Stimulated activated naive CD8-positive, alpha-beta T cell treated with anti-CD3 and anti-CD28 coated beads, Interleukin-15, Interleukin-2, amounts not matched to agents 100 ng/mL and 50 ng/mL, for 24 hours (primary cell): ENCODE data around the gene HOXC12.

Experiments used
- H3K27ac Mint-ChIP-seq: one replicate; pipeline ENCODE4 v1.8.0; 2021; ENCODE audit warnings: mild to moderate bottlenecking, mixed read lengths
- H3K27me3 Mint-ChIP-seq: one replicate; pipeline ENCODE4 v1.8.0; 2021; ENCODE audit warnings: mixed read lengths
- H3K36me3 Mint-ChIP-seq: one replicate; pipeline ENCODE4 v1.8.0; 2021; ENCODE audit warnings: low read depth, mixed read lengths
- H3K4me1 Mint-ChIP-seq: one replicate; pipeline ENCODE4 v1.8.0; 2021; ENCODE audit warnings: low read depth, mixed read lengths
- H3K4me3 Mint-ChIP-seq: one replicate; pipeline ENCODE4 v1.8.0; 2021; ENCODE audit warnings: mild to moderate bottlenecking, mixed read lengths
- H3K9me3 Mint-ChIP-seq: one replicate; pipeline ENCODE4 v1.8.0; 2021; ENCODE audit warnings: mixed read lengths

The HOXC12 gene

DNA sequence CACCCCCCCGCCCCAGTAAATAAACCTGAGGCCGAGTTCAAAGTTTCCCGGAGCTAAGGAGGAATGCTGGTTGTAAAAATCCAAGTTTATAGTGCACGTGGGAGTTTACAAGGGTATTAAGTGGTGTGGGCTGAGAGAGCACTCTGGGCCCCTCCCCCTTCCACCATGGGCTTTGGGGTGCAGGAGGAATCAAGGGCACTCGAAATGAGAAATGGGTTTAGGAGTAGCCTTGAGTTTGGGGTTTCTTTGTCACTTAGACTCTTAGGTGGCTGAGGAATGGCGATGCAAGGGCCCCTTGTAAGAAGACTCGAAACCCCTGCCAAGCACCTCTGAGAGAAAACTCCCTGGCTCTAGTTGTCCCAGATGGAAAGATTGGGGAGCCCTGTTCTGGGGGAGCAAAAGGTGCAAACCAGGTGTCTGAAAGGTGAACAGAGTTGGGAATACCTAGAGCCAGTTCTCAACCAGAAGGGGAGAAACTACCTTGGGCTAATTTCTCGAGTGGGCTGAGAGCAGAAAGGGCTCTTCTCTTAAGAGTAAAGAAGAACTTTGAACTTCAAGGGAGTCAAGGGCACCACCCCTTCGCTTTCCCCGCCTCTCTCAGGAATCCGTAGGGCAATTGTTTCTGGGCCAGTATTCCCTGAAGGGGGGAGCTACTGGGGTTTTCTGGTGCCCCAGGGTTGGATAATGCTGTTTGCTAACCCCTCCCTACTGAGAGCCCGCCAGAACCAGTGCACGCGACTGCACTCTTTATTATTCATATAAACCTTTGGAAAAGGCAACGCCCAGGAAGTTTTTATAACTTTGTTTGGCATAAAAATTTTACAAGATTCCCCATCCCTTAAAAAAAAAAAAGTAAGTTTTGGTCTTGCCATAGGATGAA is 24.0 kb downstream of the HOXC12 start:
- Mint-ChIP-seq H3K9me3 (no peaks in the 10 kb centered on the region), H3K4me1 (peaks cover 13% of the 10 kb centered on the region), H3K36me3 (peaks cover 5% of the 10 kb centered on the region), H3K27ac (no peak overlapping the region), H3K4me3 (no peak overlapping the region), H3K27me3 (peaks cover 94% of the 10 kb centered on the region)

DNA sequence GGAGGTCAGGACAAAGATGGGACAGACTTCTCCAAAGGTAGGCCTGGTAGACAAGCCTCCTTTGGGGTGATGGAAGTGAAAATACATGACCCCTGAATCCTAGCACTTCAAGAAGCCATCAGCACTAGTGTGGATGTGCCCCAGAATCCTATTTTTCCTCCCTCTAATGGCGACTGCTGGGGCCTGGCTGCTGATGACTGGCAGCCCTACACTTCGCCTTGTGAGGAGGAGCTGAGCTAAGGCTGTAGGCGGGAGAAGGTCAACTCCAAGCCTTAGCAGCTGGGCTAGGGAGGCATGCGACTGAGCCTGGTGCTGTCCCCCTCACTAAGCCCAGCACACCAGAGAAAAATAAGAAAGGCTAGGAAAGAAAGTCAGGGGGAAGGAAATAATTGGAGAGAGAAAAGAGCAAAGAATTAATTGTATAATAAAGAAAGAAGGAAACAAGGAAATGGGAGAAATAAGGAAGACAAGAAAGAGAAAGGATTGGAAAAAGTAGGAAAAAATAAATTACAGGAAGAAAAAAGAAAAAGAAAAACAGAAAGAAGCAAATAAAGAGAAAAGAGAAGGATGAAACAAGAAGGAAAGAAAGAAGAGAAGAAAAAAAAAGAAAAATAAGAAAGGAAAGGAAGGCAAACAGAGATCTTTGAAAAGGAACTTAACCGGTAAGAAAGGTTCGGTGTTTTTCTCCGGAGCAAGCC is 25.6 kb downstream of the HOXC12 start:
- no peaks in the 10 kb centered on the region for H3K9me3 Mint-ChIP-seq
- peaks cover 5% of the 10 kb centered on the region for H3K36me3 Mint-ChIP-seq
- H3K27me3 Mint-ChIP-seq, result peaks cover 97% of the 10 kb centered on the region
- no peak overlapping the region for H3K4me3 Mint-ChIP-seq
- H3K4me1 Mint-ChIP-seq, result peaks cover 15% of the 10 kb centered on the region
- H3K27ac Mint-ChIP-seq, result no peak overlapping the region

DNA sequence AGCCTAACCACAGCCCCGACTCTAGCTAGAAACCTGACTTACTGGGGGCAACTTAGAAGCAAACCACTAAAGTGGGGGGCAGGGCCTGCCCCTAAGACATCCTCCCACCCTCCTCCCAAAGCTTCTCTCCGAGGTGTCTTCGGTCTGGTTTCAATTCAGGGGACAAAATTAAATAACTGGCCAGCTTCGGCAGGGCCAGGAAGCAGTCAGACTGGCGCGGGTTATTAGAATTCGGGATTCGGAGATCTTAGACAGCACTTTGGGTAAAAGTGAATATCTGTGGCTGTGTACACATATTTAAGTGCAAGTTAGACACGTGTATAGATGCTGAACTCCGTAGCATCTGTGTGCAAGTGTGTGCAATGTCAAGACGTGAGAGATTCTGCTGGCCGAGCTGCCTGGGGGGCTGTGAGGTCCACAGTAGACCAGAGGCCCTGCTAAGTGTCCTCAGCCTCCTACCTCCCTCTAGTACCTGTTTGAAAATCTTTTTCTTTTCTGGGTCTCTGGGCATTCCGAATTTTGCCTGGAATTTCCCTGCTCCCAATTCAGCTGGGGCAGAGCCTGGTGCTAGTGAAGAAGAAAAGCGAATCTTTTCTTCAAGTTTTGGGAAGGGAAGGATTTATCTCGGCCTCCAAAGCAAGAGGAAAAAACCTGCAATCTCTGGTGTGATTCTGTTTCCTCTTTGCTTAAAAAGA is 26.2 kb downstream of the HOXC12 start:
- Mint-ChIP-seq H3K27ac (no peak overlapping the region), H3K27me3 (peaks cover 96% of the 10 kb centered on the region), H3K9me3 (no peaks in the 10 kb centered on the region), H3K4me1 (peaks cover 13% of the 10 kb centered on the region), H3K4me3 (no peak overlapping the region), H3K36me3 (peaks cover under 1% of the 10 kb centered on the region)

DNA sequence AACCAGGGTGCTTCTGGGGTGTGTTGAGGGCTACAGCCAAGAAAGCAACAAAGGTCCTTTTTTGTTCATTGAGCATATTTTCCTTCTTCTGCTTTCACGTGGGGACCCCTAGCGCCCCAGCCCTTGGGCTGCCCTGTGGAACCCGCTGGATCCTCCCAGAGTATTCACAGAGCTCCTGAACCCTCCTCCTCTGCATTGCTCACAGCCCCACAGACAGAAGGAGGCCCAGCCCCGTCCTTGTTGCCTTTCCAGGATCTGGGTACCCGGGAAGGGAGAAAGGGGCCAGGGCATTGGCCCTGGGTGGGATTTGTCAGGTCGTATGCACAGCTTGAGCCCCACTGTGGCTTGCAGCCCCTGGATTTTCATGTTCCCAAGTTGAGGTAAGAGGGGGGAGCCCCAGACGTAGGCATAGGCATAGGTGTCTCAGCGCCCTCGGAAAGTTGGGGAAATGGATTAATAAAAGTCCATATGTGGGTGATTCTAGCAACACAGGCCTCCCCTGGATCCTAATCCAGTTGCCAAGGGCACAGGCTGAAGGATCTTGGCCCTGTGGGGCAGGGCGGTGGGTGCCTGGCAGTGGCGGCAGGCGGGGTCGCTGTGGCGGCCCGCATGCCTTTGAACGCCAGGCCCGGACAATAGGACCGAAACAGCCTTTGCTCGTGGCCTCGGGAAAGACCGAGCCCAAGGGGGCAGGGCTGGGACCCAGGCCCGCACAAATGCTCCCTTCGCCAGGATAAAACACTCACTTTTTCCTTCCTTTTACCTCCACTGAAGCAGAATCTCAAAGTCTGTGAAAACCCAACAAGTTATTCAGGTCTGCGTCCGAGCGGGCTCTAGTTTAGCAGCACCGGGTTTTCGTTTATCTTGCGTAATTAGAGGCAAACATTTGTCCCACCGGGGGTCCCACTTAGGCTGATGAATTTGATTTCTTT is 27.2 kb downstream of the HOXC12 start:
- Mint-ChIP-seq H3K4me3 (no peak overlapping the region), H3K4me1 (peaks cover 19% of the 10 kb centered on the region), H3K27me3 (peaks cover 95% of the 10 kb centered on the region), H3K9me3 (no peaks in the 10 kb centered on the region), H3K27ac (no peak overlapping the region), H3K36me3 (no peaks in the 10 kb centered on the region)

DNA sequence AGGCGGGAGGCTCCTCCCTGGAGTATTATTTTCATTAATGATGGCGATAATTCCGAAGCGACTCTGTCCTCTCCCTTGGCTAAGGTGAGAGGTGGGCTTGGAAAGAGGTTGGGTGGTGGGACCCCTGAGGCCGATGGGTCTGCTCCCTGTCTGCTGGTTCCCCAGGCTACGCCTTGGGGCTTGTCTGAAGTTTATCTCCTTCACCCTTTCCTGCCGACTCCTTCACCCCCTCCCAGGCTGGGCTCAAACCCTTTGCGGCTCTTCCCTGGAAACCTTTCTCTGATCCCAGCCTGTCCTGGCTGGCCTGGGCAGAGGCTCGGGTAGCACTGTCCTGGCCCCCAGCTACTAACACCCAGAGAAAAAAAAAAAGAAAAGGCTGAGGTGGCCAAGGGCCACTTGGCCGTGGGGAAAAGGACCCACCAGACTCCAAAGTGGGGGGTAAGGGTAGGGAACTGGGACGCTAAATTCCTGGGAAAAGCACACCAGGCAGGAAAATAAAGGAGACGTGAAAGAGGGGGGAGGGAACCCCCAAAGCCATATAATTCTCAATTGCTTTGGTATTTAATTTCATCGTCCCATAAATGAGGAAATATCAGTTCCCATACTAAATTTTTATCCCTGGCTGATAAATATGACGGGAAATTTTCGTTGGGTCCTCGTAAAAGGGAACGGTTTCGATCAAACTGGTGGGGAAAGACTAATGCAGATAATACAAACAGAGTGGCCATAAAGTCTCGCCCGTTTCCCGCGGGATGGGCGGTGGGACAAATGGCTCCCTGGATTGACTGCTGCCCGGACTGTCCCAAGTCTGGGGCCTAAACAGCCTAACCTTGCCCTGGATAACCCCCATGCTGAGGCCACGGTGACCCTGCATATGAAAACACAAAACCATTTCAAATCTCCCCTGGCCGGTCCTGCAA is 28.2 kb downstream of the HOXC12 start:
- Mint-ChIP-seq H3K4me3 (no peak overlapping the region), H3K4me1 (peaks cover 19% of the 10 kb centered on the region), H3K27me3 (peaks cover 95% of the 10 kb centered on the region), H3K36me3 (no peaks in the 10 kb centered on the region), H3K27ac (peak overlapping the region; percentile 31), H3K9me3 (no peaks in the 10 kb centered on the region)

DNA sequence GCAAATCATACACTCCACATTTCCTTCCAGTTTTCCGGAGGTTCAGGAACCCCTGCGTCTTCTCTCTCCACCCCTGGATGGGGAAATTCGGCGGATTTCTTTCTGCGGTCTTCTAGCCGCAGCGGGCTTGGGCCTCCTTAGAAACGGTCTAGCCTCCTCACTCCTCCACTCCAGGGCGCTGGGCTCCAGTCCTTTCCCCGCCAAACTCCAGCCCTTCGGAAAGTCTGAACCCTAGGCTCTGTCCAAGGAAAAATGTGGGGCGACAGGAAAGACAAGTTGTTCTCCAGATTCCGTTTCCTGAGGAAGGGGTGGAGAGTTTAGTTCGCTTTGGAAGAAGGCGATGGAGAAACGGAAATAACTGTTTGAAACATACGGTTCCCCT is 28.9 kb downstream of the HOXC12 start:
- Mint-ChIP-seq H3K27ac (peak overlapping the region; percentile 31), H3K4me1 (peaks cover 19% of the 10 kb centered on the region), H3K27me3 (peaks cover 95% of the 10 kb centered on the region), H3K36me3 (no peaks in the 10 kb centered on the region), H3K9me3 (no peaks in the 10 kb centered on the region), H3K4me3 (no peak overlapping the region)

DNA sequence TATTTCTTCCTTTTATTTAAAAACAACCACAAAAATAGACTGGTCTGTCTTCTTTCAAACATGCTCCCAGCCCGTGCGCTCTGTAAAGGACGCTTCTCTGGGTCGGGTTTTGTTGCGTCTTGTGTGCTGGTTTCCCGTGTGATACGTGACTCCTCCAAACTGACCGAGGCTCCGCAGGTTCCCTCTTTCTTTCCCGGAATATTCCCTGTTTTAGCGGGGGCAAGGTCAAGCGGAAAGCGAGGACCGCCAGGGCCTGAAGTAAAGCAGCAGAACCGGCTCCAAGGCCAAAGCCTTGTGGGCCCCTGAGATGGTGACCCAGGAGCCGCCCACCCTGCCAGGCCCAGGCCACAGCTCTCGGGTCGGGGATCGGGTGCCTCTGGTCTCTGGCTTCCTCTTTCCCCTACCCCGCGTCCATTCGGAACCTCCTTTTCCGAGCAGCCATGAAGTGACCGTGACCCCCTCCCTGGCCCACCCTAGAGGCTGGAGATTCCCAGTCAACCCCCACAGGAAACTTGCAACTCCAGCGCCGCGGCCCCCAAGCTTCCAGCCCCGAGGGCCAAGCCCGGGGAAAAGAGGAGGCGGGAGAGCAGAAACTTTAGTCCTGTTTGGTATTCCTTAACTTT is 29.4 kb downstream of the HOXC12 start:
- Mint-ChIP-seq H3K4me3 (no peak overlapping the region), H3K9me3 (no peaks in the 10 kb centered on the region), H3K27ac (no peak overlapping the region), H3K36me3 (no peaks in the 10 kb centered on the region), H3K4me1 (peaks cover 22% of the 10 kb centered on the region), H3K27me3 (peaks cover 95% of the 10 kb centered on the region)

DNA sequence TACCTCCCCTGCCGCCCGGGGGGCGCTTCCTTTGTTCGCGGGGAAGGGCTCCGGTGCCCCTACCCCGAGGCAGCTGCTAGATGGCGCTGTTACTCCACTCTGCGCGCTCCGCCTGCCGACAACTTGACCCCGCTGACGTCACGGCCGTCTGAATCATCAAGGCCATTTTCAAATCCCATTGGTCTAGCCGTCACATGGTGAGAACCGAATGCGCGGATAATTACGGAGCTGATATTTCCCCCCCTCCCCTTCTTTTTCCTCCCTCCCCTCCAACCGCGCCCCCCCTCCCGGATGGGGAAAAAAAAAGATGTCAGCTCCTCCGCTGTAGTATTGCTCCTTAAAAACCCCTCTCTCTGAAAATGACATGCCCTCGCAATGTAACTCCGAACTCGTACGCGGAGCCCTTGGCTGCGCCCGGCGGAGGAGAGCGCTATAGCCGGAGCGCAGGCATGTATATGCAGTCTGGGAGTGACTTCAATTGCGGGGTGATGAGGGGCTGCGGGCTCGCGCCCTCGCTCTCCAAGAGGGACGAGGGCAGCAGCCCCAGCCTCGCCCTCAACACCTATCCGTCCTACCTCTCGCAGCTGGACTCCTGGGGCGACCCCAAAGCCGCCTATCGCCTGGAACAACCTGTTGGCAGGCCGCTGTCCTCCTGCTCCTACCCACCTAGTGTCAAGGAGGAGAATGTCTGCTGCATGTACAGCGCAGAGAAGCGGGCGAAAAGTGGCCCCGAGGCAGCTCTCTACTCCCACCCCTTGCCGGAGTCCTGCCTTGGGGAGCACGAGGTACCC is 30.4 kb downstream of the HOXC12 start, which contains the start of gene HOXC10:
Gene HOXC10, plus strand, starts transcription at position 246 of the 791 bp plus-strand sequence. Its CDS starts 114 bp downstream, at position 360.
- H3K36me3 Mint-ChIP-seq, result no peaks in the 10 kb centered on the region
- H3K27me3 Mint-ChIP-seq, result peaks cover 95% of the 10 kb centered on the region
- peaks cover 32% of the 10 kb centered on the region for H3K4me1 Mint-ChIP-seq
- H3K9me3 Mint-ChIP-seq, result no peaks in the 10 kb centered on the region
- peak within 1 kb of the TSS; percentile 15 for H3K27ac Mint-ChIP-seq
- peak within 1 kb of the TSS; percentile 13 for H3K4me3 Mint-ChIP-seq

DNA sequence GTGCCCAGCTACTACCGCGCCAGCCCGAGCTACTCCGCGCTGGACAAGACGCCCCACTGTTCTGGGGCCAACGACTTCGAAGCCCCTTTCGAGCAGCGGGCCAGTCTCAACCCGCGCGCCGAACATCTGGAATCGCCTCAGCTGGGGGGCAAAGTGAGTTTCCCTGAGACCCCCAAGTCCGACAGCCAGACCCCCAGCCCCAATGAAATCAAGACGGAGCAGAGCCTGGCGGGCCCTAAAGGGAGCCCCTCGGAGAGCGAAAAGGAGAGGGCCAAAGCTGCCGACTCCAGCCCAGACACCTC is 30.9 kb downstream of the HOXC12 start:
- Mint-ChIP-seq H3K36me3 (no peaks in the 10 kb centered on the region), H3K4me1 (peaks cover 33% of the 10 kb centered on the region), H3K27me3 (peaks cover 95% of the 10 kb centered on the region), H3K9me3 (no peaks in the 10 kb centered on the region), H3K4me3 (no peak overlapping the region), H3K27ac (no peak overlapping the region)

DNA sequence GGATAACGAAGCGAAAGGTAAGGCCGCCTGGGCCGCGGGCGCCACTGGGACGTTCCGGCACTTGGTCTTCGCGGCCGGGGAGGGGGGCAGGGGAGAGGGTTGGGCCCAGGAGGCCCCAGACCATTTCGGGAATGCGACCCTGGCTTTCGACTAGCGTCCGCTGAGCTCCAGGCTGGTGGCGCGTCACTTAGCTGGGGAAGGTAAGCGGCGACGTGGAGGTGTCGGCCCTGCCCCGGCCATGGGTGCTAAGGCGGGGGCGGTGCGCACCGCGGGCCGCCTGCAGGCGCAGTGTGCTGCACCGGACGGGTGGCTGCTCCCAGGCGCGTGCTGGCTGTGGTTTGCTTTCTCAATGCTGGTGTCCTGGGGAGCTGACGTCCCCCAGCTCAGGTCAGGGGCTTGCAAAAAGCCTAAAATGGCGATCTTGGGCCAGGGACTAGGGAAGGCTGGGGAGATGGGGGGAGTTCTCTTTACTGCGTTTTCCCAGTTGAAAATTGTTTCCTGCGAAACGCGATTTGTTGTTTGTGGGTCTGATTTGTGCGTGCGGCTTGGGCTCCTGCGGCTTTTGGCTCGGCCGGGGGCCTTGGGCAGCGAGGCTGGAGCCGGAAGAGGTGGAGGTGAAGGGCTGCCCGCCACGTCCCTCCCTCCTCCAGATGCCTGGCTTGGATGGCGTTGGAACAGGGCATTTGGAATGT is 31.4 kb downstream of the HOXC12 start:
- Mint-ChIP-seq H3K36me3 (no peaks in the 10 kb centered on the region), H3K4me3 (no peak overlapping the region)

DNA sequence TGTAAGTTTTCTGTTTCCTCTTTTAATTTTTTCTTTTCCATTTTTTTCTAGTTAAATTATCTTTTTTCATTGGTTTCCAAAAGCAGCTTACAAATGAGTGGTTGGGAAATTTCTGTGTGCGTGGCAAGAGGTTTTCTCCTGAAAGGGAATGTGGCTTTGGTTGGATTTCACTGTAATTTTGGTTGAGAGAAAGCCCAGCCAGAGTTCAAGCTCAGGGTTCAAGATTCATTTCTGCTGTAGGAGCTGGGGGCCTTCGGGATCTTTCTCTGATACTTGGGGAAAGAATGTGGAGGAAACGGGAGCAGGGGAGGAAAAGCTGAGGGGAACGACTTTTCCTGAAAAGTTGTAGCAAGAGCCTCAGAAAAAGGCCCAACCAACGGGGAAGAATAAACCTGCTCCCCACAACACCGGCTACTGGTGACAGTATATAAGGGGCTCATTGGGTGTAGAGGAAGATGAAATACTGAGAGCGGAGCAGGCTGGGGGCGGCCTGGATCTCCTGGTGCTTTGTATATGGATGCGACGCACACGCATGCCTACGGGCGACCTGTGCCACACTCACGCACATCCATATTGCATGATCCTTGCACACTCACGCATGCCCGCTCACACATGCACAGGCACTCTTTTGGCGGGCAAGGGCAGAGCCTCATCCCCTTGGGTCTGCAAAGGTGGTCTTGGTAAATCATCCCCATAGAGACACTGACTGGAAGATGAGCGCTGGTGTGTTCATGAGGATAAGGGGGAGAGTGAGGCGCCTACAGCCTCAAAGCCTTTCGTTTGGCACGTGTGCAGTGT is 32.2 kb downstream of the HOXC12 start:
- no peaks in the 10 kb centered on the region for H3K36me3 Mint-ChIP-seq
- no peak overlapping the region for H3K27ac Mint-ChIP-seq
- H3K4me1 Mint-ChIP-seq, result peaks cover 33% of the 10 kb centered on the region
- peaks cover 95% of the 10 kb centered on the region for H3K27me3 Mint-ChIP-seq
- no peak overlapping the region for H3K4me3 Mint-ChIP-seq
- H3K9me3 Mint-ChIP-seq, result no peaks in the 10 kb centered on the region

More for the DNA sequence above, 31.4 kb downstream of the HOXC12 start:
- H3K27me3 Mint-ChIP-seq, result peaks cover 95% of the 10 kb centered on the region
- no peaks in the 10 kb centered on the region for H3K9me3 Mint-ChIP-seq
- no peak overlapping the region for H3K27ac Mint-ChIP-seq
- H3K4me1 Mint-ChIP-seq, result peaks cover 33% of the 10 kb centered on the region
